Measurements from ENCODE around the gene GRIN3B.

GRIN3B gene

DNA sequence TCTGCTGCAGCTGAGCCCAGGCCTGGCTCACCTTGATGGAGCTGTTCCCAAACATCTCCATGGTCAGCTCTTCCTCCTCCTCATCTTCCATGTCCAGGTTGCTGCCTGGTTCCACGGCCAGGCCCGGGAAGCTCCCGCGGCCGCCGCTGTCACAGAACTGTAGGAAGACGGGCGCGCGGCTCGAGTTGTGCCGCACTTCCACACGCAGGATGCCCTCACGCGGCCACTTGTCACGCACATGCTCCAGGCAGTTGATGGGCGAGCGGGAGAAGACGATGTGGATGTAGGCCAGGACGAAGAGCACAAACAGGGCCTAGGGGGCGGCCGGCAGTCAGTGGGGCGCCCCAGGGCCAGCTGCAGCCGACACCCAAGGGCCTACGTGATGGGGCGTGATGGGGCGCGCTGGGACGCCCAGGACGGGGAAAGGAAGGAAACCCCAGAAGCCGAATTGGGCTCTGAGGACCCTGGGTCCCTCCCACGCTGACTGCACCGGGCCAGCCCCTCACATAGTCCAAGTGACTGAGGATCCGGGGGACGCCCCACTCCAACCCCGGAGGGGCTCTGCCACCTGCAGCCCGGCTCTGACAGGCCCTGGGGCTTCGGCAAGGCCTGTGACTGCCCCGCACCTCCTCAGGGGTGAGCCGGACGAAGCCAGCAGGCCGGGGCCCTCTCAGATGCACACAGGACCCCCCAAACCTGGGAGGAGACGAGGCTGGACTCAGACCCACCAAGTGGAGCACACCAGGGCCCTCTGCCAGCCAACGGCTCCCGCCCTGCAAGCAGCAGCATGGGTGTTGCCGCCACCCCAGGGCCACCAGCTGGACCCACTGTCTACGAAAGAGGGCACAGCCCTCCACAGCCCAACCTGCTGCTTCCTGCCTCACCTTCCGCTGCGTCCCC, 14.2 kb downstream of the GRIN3B start:
- ChIA-PET POLR2A (interaction anchor here (1.0 kb wide), 1 partner anchor 13 kb away, joined by 3 read pairs; no protein-coding TSS in a partner anchor), CTCF (interaction anchor here (0.6 to 1.5 kb wide), 2 partner anchors 10 to 18 kb away, joined by 3 to 6 read pairs; no protein-coding TSS in a partner anchor)
- Histone ChIP-seq H3K9me3 (ENCODE audit: control extremely low read depth in 1 of 5, control insufficient read depth in 4 of 5, insufficient read depth in 2 of 5, low read depth in 1 of 5, low read length in 4 of 5) (no peaks in the 10 kb centered on the region), H3K27ac (ENCODE audit: insufficient read depth in 1 of 2, low read depth in 1 of 2, low read length in 2 of 2, poor library complexity in 1 of 2, severe bottlenecking in 2 of 2) (no peak overlapping the region), H3K27me3 (replicated peaks in 2 of 5; ENCODE audit: control insufficient read depth in 4 of 5, insufficient read depth in 5 of 5, low read length in 4 of 5) (no peaks in the 10 kb centered on the region), H3K4me3 (ENCODE audit: control insufficient read depth in 1 of 7, extremely low read depth in 1 of 7, insufficient read depth in 4 of 7, low read depth in 2 of 7, low read length in 6 of 7) (no peak overlapping the region), H3K4me1 (ENCODE audit: control extremely low read depth in 1 of 4, control insufficient read depth in 4 of 4, insufficient read depth in 4 of 4, low read length in 3 of 4) (peaks cover 0 to 28% (median 22%) of the 10 kb centered on the region in 4 experiments), H3K36me3 (ENCODE audit: control insufficient read depth in 4 of 4, insufficient read depth in 4 of 4, low read length in 3 of 4) (peaks cover 4 to 87% (median 42%) of the 10 kb centered on the region in 4 experiments)
- WGBS (ENCODE audit: insufficient coverage), result 94% methylated on average over 48 of the region's 49 CpGs
- no peak for DNase-seq

DNA sequence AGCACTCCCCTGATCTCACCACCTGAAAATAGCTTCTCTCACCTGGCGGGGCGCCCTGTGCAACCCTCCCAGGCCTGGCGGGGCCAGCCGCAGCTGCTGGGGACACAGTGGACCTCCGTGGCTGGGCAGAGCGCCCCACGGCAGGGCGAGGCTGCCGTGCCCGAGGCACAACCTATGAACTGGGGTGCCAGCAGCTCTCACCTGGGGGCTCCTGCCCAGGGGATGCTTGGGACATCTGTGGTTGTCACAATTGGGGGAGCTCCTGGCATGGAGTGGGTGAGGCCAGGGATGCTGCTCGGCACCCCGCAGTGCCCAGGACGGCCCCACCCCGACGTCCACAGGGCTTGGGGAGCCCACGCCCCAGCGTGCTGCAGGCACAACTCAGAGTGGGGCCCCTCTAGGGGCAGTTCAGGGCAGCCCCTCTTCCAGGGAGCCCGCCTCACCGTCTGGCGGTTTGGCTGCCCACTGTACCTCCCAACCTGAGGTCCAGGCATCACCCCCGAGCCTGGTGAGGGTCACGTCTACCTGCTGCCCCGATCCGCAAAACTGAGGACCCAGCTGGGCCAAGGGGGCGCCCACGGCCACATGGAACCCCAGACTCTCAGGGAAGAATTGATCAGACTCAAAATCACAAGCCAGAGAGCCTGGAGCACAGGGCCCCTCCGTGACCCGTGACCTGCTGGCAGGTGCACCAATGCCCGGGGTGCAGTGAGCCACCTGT, 15.0 kb downstream of the GRIN3B start:
- ChIA-PET POLR2A (interaction anchor here (0.6 kb wide), 1 partner anchor 16 kb away, joined by 3 read pairs; no protein-coding TSS in a partner anchor), CTCF (interaction anchor here (1.5 kb wide), 1 partner anchor 11 kb away, joined by 6 read pairs; no protein-coding TSS in a partner anchor)
- Histone ChIP-seq H3K4me1 (ENCODE audit: control extremely low read depth in 1 of 4, control insufficient read depth in 4 of 4, insufficient read depth in 4 of 4, low read length in 3 of 4) (peaks cover 0 to 36% (median 30%) of the 10 kb centered on the region in 4 experiments), H3K27ac (ENCODE audit: insufficient read depth in 1 of 2, low read depth in 1 of 2, low read length in 2 of 2, poor library complexity in 1 of 2, severe bottlenecking in 2 of 2) (no peak overlapping the region), H3K27me3 (replicated peaks in 2 of 5; ENCODE audit: control insufficient read depth in 4 of 5, insufficient read depth in 5 of 5, low read length in 4 of 5) (no peaks in the 10 kb centered on the region), H3K9me3 (ENCODE audit: control extremely low read depth in 1 of 5, control insufficient read depth in 4 of 5, insufficient read depth in 2 of 5, low read depth in 1 of 5, low read length in 4 of 5) (no peaks in the 10 kb centered on the region), H3K4me3 (ENCODE audit: control insufficient read depth in 1 of 7, extremely low read depth in 1 of 7, insufficient read depth in 4 of 7, low read depth in 2 of 7, low read length in 6 of 7) (no peak overlapping the region), H3K36me3 (ENCODE audit: control insufficient read depth in 4 of 4, insufficient read depth in 4 of 4, low read length in 3 of 4) (peaks cover 4 to 80% (median 37%) of the 10 kb centered on the region in 4 experiments)
- 98% methylated on average over 24 of the region's 29 CpGs for WGBS (ENCODE audit: insufficient coverage)
- DNase-seq, result no peak

DNA sequence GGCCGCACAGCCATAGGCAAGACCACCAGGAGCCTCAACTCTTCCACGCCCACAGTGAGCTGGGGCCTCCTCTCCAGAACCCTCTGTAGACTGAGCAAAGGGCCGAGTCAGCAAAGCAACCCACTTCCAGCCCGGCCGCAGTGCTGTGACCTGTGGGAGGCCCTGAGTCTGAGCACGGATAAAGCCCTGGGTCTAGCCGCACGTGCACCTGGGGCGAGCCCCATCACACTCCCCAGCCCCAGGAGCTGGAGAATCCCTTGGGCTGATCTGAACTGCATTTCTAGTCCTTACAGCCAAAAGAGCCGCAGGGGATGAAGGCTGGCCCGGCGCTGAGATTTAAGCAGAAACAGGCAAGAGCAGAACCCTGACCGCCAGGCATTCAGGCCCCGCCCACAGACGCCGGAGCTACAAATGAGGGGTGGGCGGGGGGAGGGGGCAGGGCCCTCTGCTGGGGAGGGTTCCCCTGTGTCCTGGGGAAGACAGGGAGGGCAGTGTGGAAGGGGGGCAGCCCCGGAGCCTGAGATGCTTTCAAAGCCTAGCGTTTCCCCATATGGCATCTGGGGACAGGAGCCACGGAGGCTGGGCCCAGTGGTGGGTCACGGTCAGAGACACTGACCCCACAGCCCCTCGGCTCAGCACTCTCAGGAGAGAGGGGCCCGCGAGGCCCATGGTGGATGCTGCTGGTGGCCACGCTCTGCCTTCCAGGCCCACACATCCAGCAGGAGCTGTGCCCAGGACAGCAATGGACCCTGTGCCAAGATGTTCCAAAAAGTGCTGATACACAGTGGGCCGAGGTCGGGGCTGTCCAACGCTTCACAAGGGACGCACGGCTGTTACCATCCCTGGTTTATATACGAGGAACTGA, 15.8 kb downstream of the GRIN3B start:
- no peaks in the 10 kb centered on the region for H3K9me3 ChIP-seq (ENCODE audit: control extremely low read depth in 1 of 5, control insufficient read depth in 4 of 5, insufficient read depth in 2 of 5, low read depth in 1 of 5, low read length in 4 of 5)
- WGBS (ENCODE audit: insufficient coverage), result 91% methylated on average over 25 of the region's 31 CpGs
- no peak overlapping the region for H3K4me3 ChIP-seq (ENCODE audit: control insufficient read depth in 1 of 7, extremely low read depth in 1 of 7, insufficient read depth in 4 of 7, low read depth in 2 of 7, low read length in 6 of 7)
- peaks cover 0 to 39% (median 33%) of the 10 kb centered on the region in 4 experiments for H3K4me1 ChIP-seq (ENCODE audit: control extremely low read depth in 1 of 4, control insufficient read depth in 4 of 4, insufficient read depth in 4 of 4, low read length in 3 of 4)
- ChIA-PET POLR2A (interaction anchor here (0.6 kb wide), 1 partner anchor 17 kb away, joined by 3 read pairs; no protein-coding TSS in a partner anchor), CTCF (interaction anchor here (1.0 to 1.5 kb wide), 3 partner anchors 12 to 92 kb away, joined by 3 to 6 read pairs (median 3); no protein-coding TSS in a partner anchor)
- DNase-seq, result no peak
- H3K27ac ChIP-seq (ENCODE audit: insufficient read depth in 1 of 2, low read depth in 1 of 2, low read length in 2 of 2, poor library complexity in 1 of 2, severe bottlenecking in 2 of 2), result peak overlapping the region in 1 of 2 experiments; percentile 36
- H3K27me3 ChIP-seq (replicated peaks in 2 of 5; ENCODE audit: control insufficient read depth in 4 of 5, insufficient read depth in 5 of 5, low read length in 4 of 5), result no peaks in the 10 kb centered on the region
- H3K36me3 ChIP-seq (ENCODE audit: control insufficient read depth in 4 of 4, insufficient read depth in 4 of 4, low read length in 3 of 4), result peaks cover 2 to 72% (median 31%) of the 10 kb centered on the region in 4 experiments

DNA sequence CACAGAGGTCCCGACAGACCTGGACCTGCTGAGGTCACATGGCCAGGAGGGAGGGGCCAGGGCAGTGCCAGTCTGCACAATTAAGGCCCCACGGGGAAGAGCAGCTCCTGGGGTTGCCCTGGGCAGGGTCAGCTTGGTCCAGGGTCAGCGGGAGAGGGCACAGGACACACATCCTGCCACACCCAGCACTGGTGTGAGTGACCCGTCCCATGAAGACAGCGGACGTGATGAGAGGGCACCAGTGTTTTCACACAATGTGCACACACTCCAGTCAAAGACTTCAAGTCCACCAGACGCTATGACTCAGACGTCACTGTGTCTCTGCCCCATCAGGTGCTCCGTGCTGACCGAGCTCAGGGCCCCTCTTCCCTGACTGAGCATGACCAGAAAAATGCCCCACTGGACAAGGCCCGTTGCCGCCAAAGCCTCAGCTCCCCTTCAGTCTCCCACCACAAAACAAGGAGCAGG, 16.5 kb downstream of the GRIN3B start:
- H3K4me1 ChIP-seq (ENCODE audit: control extremely low read depth in 1 of 4, control insufficient read depth in 4 of 4, insufficient read depth in 4 of 4, low read length in 3 of 4), result peaks cover 0 to 43% (median 36%) of the 10 kb centered on the region in 4 experiments
- H3K4me3 ChIP-seq (ENCODE audit: control insufficient read depth in 1 of 7, extremely low read depth in 1 of 7, insufficient read depth in 4 of 7, low read depth in 2 of 7, low read length in 6 of 7), result no peak overlapping the region
- no peaks in the 10 kb centered on the region for H3K9me3 ChIP-seq (ENCODE audit: control extremely low read depth in 1 of 5, control insufficient read depth in 4 of 5, insufficient read depth in 2 of 5, low read depth in 1 of 5, low read length in 4 of 5)
- no peaks in the 10 kb centered on the region for H3K27me3 ChIP-seq (replicated peaks in 2 of 5; ENCODE audit: control insufficient read depth in 4 of 5, insufficient read depth in 5 of 5, low read length in 4 of 5)
- no peak for DNase-seq
- CTCF ChIA-PET, result interaction anchor here (0.9 to 1.2 kb wide), 3 partner anchors 68 to 198 kb away, joined by 3 read pairs; no protein-coding TSS in a partner anchor
- peaks cover 2 to 66% (median 27%) of the 10 kb centered on the region in 4 experiments for H3K36me3 ChIP-seq (ENCODE audit: control insufficient read depth in 4 of 4, insufficient read depth in 4 of 4, low read length in 3 of 4)
- POLR2A ChIA-PET, result no interaction called here
- H3K27ac ChIP-seq (ENCODE audit: insufficient read depth in 1 of 2, low read depth in 1 of 2, low read length in 2 of 2, poor library complexity in 1 of 2, severe bottlenecking in 2 of 2), result peak overlapping the region in 1 of 2 experiments; percentile 36
- 82% methylated on average over 12 of the region's 12 CpGs for WGBS (ENCODE audit: insufficient coverage)

DNA sequence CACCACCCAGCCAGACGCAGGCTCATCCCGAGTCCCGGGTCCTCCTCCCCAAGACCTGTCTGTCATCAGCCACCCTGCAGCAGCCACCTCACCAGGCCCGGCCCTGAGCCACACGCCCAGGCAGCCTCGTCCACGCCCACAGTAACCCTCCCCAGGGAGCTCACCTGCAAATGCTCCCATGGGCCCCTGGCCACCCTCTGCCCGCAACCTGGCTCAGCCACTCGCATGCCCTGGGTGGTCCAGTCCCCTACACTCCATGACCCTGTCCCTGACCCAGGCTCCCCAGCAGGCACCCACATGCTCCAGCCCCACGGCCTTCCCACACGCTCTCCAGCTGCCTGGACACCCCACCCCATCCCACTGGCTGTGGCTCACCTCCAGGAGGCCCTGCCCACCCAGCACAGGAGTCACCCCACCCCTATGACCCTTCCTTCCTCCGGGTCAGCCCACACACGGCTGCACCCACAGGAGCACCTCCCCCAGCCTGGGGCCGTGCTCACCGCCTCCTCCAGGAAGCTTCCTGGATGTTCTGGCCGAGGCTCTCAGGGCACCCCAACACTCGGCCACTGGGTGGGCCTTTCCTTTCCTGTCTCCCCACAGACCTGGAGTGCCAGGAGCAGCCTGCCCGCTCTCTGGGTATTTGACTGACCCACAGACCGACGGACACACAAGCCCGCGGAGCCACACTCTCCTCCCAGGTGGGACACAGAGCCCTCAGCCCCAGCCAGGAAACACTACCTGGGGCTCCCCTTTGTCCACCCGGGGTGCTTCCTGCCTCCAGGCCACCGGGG, 17.1 kb downstream of the GRIN3B start:
- CTCF ChIA-PET, result interaction anchor here (0.9 to 1.2 kb wide), 2 partner anchors 93 to 197 kb away, joined by 3 read pairs; no protein-coding TSS in a partner anchor
- DNase-seq, result no peak
- H3K27me3 ChIP-seq (replicated peaks in 2 of 5; ENCODE audit: control insufficient read depth in 4 of 5, insufficient read depth in 5 of 5, low read length in 4 of 5), result no peaks in the 10 kb centered on the region
- H3K4me1 ChIP-seq (ENCODE audit: control extremely low read depth in 1 of 4, control insufficient read depth in 4 of 4, insufficient read depth in 4 of 4, low read length in 3 of 4), result peaks cover 0 to 45% (median 40%) of the 10 kb centered on the region in 4 experiments
- no peaks in the 10 kb centered on the region for H3K9me3 ChIP-seq (ENCODE audit: control extremely low read depth in 1 of 5, control insufficient read depth in 4 of 5, insufficient read depth in 2 of 5, low read depth in 1 of 5, low read length in 4 of 5)
- no peak overlapping the region for H3K4me3 ChIP-seq (ENCODE audit: control insufficient read depth in 1 of 7, extremely low read depth in 1 of 7, insufficient read depth in 4 of 7, low read depth in 2 of 7, low read length in 6 of 7)
- H3K36me3 ChIP-seq (ENCODE audit: control insufficient read depth in 4 of 4, insufficient read depth in 4 of 4, low read length in 3 of 4), result peaks cover 2 to 60% (median 23%) of the 10 kb centered on the region in 4 experiments
- WGBS (ENCODE audit: insufficient coverage), result 85% methylated on average over 21 of the region's 24 CpGs
- H3K27ac ChIP-seq (ENCODE audit: insufficient read depth in 1 of 2, low read depth in 1 of 2, low read length in 2 of 2, poor library complexity in 1 of 2, severe bottlenecking in 2 of 2), result peak overlapping the region in 1 of 2 experiments; percentile 61
- POLR2A ChIA-PET, result no interaction called here

DNA sequence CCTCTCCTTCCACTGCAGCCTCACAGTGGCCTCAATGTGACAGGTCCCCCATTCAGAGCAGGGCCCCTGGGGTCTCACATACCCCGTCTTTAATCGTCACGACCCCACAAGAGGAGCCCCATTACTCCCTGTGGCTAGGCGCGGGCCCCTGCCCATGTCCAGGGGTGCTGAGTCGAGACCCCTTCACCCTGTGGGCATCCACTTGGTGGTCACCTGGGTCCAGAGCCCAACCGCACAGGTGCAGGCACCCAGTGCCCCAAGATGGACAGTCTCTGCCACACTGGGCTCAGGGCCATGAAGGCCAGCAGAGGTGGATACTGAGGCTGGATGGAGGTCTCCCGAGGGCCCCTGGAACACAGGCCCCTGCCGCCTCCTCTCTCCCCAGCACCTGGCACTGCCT, 17.7 kb downstream of the GRIN3B start:
- peak overlapping the region; percentile 25 to 61 for H3K27ac ChIP-seq (ENCODE audit: insufficient read depth in 1 of 2, low read depth in 1 of 2, low read length in 2 of 2, poor library complexity in 1 of 2, severe bottlenecking in 2 of 2)
- H3K27me3 ChIP-seq (replicated peaks in 2 of 5; ENCODE audit: control insufficient read depth in 4 of 5, insufficient read depth in 5 of 5, low read length in 4 of 5), result no peaks in the 10 kb centered on the region
- H3K4me1 ChIP-seq (ENCODE audit: control extremely low read depth in 1 of 4, control insufficient read depth in 4 of 4, insufficient read depth in 4 of 4, low read length in 3 of 4), result peaks cover 0 to 45% (median 41%) of the 10 kb centered on the region in 4 experiments
- DNase-seq, result no peak
- 88% methylated on average over 9 of the region's 9 CpGs for WGBS (ENCODE audit: insufficient coverage)
- H3K4me3 ChIP-seq (ENCODE audit: control insufficient read depth in 1 of 7, extremely low read depth in 1 of 7, insufficient read depth in 4 of 7, low read depth in 2 of 7, low read length in 6 of 7), result no peak overlapping the region
- H3K36me3 ChIP-seq (ENCODE audit: control insufficient read depth in 4 of 4, insufficient read depth in 4 of 4, low read length in 3 of 4), result peaks cover 2 to 55% (median 18%) of the 10 kb centered on the region in 4 experiments
- CTCF ChIA-PET, result no interaction called here
- no peaks in the 10 kb centered on the region for H3K9me3 ChIP-seq (ENCODE audit: control extremely low read depth in 1 of 5, control insufficient read depth in 4 of 5, insufficient read depth in 2 of 5, low read depth in 1 of 5, low read length in 4 of 5)
- POLR2A ChIA-PET, result no interaction called here
